Heart left ventricle (tissue), 16 donors: Measurements from ENCODE around the gene EYS. TPM values are rescaled to one million over a fixed set of nuclear protein-coding genes. Genes with fewer than 3 reads are reported as not detected.

Source experiments
- ATAC-seq, 4 donors: fragments of 200-7000 bp; cut with Tn5 transposase; one replicate each; pipeline ENCODE4 v1.9.1; 2020 to 2022; ENCODE audit warnings: moderate library complexity in 4 of 4, mild to moderate bottlenecking in 3 of 4, moderate number of reproducible peaks in 1 of 4
- DNase-seq, 5 donors: peaks; one replicate each; pipeline ENCODE4 v3.0.0-alpha.2; 2020
- H3K27ac ChIP-seq, 12 donors: fragments of 200-600 bp; sonication (generic) in 4 of 12; one replicate each; pipeline versions ENCODE4 v1.5.0 to v1.8.0; 2016 to 2022; ENCODE audit warnings: mild to moderate bottlenecking in 2 of 12
- H3K27me3 ChIP-seq, 9 donors: fragments of 200-600 bp; sonication (generic) in 2 of 9; one replicate each; pipeline versions ENCODE4 v1.5.1 to v1.8.0; 2016 to 2022; ENCODE audit warnings: mild to moderate bottlenecking in 3 of 9
- H3K36me3 ChIP-seq, 9 donors: fragments of 200-600 bp; sonication (generic) in 2 of 9; one replicate each; pipeline versions ENCODE4 v1.5.0 to v1.8.0; 2018 to 2022; ENCODE audit warnings: mild to moderate bottlenecking in 2 of 9
- H3K4me1 ChIP-seq, 12 donors: fragments of 200-600 bp; sonication (generic) in 4 of 12; one replicate each; pipeline versions ENCODE4 v1.5.0 to v1.8.0; 2016 to 2022; ENCODE audit warnings: mild to moderate bottlenecking in 3 of 12
- H3K4me3 ChIP-seq, 12 donors: fragments of 200-600 bp; sonication (generic) in 4 of 12; one replicate each; pipeline versions ENCODE4 v1.5.0 to v1.8.0; 2017 to 2022; ENCODE audit warnings: mild to moderate bottlenecking in 9 of 12, moderate library complexity in 4 of 12
- H3K9me3 ChIP-seq, 12 donors: fragments of 200-600 bp; sonication (generic) in 4 of 12; one replicate each; pipeline versions ENCODE4 v1.5.0 to v1.8.0; 2016 to 2022; ENCODE audit warnings: mild to moderate bottlenecking in 1 of 12
- POLR2A ChIP-seq, 2 donors: fragments of 450-650 bp; IDR thresholded peaks; one replicate each; pipeline ENCODE4 v1.6.1; 2017; ENCODE audit warnings: antibody characterized with exemption in 2 of 2, mild to moderate bottlenecking in 2 of 2, moderate library complexity in 2 of 2
- WGBS, 4 donors: extraction: QIAGEN DNeasy Blood & Tissue Kit in 2 of 4; methylation state at CpG; one replicate each; pipeline versions ENCODE4 v1.1.5 to v1.1.7; 2013 to 2018; 5-methylcytosine and 5-hydroxymethylcytosine counted together
- intact Hi-C, 10 donors: fragments of 100-400 bp; cut with DNase I; formaldehyde crosslinking; loops; one replicate each; pipeline versions ENCODE4 v1.11.1 to v1.14.2; 2022
- polyA plus RNA-seq, 2 donors: library from polyadenylated mRNA; stranded (reverse); fragments of 200-250 nt; gene quantifications; one replicate each; pipeline ENCODE4 v1.2.3, GENCODE V29; 2013
- total RNA-seq, 9 donors: library from RNA; depleted of rRNA in 2 of 9; stranded (reverse); fragments of >200 nt in 2 of 9; fragmentation: NEBNext Ultra II Directional in 3 of 9; extraction: Animal tissue kit (Norgen Biotek cat#: 25700) in 3 of 9; gene quantifications; one replicate each; pipeline versions ENCODE4 v1.1.0 to v1.2.4, GENCODE V29; 2016 to 2023
- TF ChIP-seq, protein P1 (sequence below), 12 donors: fragments of 200-600 bp; sonication (generic) in 4 of 12; IDR thresholded peaks; one replicate each; pipeline versions ENCODE4 v1.5.0 to v1.8.0; 2018 to 2022; ENCODE audit warnings: antibody characterized with exemption in 12 of 12, mild to moderate bottlenecking in 5 of 12
- donor health status: ischemic (EF 13 %, LVEDD 7.1; RV severe dilation, severe dysfunction).
- donor health status: healthy with polysubstance abuse.
- donor health status: DM: no; HTN: yes; CAD: no.
- donor health status: DM: no; HTN: no; CAD: no.
- donor health status: ischemic (EF 25% LVEDD 6.9; RV normal size, moderate dysfunction).
- donor health status: ischemic (EF 25% LVEDD 5.7; RV mildly dilated, moderate dysfunction).
- donor health status: healthy.
- donor health status: DM: yes; HTN: yes; CAD: no.
- donor health status: ischemic (EF 35%, LVEDD 5.7; RV mildly dilated, moderate dysfunction).
- donor health status: nonischemic (EF 11% LVEDD 7.7; RV severe dilation, severe dysfunction).
- donor health status: DM: yes; HTN: yes; CAD: no.
- donor health status: PGD.
- donor health status: ischemic (EF 29% LVEDD 5.4; RV normal size, mild dysfunction).
- donor health status: nonischemic (EF 23%, LVEDD 6.1; RV moderate dilation, normal function).

Gene EYS
- total and polyA plus RNA-seq, 11 donors = 0.07 to 0.27 (median 0.08) TPM; not detected in 8

DNA sequence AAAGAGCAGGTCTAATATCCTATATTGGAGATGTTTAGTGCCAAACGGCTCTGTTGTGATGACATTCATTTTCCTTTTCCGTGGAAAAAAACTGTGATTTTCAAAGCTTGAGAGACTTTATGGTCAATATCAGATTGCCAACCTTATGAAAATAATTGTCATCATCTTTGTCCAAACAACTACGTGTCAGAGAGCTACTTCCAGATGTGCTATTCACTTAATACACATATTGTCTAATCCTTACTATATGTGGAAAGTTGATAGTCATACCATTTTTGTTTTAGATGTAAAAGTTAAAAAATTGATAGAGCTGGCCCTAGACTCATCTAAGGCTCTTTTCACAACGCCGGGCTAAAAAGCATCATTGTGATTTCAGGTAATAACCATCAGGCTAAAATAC lies 1521.4 kb downstream of the EYS start:
- no peak for TF ChIP-seq POLR2A (IDR thresholded peaks at IDR 0.05)
- TF ChIP-seq, protein P1, sequence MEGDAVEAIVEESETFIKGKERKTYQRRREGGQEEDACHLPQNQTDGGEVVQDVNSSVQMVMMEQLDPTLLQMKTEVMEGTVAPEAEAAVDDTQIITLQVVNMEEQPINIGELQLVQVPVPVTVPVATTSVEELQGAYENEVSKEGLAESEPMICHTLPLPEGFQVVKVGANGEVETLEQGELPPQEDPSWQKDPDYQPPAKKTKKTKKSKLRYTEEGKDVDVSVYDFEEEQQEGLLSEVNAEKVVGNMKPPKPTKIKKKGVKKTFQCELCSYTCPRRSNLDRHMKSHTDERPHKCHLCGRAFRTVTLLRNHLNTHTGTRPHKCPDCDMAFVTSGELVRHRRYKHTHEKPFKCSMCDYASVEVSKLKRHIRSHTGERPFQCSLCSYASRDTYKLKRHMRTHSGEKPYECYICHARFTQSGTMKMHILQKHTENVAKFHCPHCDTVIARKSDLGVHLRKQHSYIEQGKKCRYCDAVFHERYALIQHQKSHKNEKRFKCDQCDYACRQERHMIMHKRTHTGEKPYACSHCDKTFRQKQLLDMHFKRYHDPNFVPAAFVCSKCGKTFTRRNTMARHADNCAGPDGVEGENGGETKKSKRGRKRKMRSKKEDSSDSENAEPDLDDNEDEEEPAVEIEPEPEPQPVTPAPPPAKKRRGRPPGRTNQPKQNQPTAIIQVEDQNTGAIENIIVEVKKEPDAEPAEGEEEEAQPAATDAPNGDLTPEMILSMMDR (IDR thresholded peaks at IDR 0.05) = no peak
- no peaks in the 10 kb centered on the region for H3K27me3 ChIP-seq
- intact Hi-C loops = no loop called here
- 76 to 87% (median 83%) methylated on average over 5 of the region's 5 CpGs for WGBS, 4 donors
- no peaks in the 10 kb centered on the region for H3K4me1 ChIP-seq
- H3K9me3 ChIP-seq = peaks cover 0 to under 1% (median 0%) of the 10 kb centered on the region in 12 donors
- no peak overlapping the region for H3K27ac ChIP-seq
- H3K4me3 ChIP-seq = no peak overlapping the region
- ATAC-seq (no peak), DNase-seq (no peak)
- H3K36me3 ChIP-seq = no peaks in the 10 kb centered on the region

GRCh38 chr6:64175296-64175695 lies 1531.7 kb downstream of the EYS start:
- ATAC-seq (no peak), DNase-seq (no peak)
- TF ChIP-seq, protein P1 (IDR thresholded peaks at IDR 0.05) = no peak
- TF ChIP-seq POLR2A (IDR thresholded peaks at IDR 0.05) = no peak
- Histone ChIP-seq H3K27me3 (no peaks in the 10 kb centered on the region), H3K4me1 (no peaks in the 10 kb centered on the region), H3K9me3 (no peaks in the 10 kb centered on the region), H3K27ac (no peak overlapping the region), H3K36me3 (no peaks in the 10 kb centered on the region), H3K4me3 (no peak overlapping the region)
- 79 to 83% (median 81%) methylated on average over 5 of the region's 5 CpGs for WGBS, 4 donors
- intact Hi-C loops = no loop called here

- H3K4me1 ChIP-seq = no peaks in the 10 kb centered on the region
- ATAC-seq = no peak
- no peak overlapping the region for H3K27ac ChIP-seq
- no peaks in the 10 kb centered on the region for H3K27me3 ChIP-seq
- no peak for DNase-seq
- no peak for TF ChIP-seq POLR2A (IDR thresholded peaks at IDR 0.05)
- TF ChIP-seq, protein P1 (IDR thresholded peaks at IDR 0.05) = no peak
- no peak overlapping the region for H3K4me3 ChIP-seq
- intact Hi-C loops = no loop called here
- no peaks in the 10 kb centered on the region for H3K36me3 ChIP-seq
- no peaks in the 10 kb centered on the region for H3K9me3 ChIP-seq
- 31 to 42% (median 39%) methylated on average over 3 of the region's 3 CpGs for WGBS, 4 donors
These were observed 1536.7 kb downstream of the EYS start for GRCh38 chr6:64170316-64170715.

DNA sequence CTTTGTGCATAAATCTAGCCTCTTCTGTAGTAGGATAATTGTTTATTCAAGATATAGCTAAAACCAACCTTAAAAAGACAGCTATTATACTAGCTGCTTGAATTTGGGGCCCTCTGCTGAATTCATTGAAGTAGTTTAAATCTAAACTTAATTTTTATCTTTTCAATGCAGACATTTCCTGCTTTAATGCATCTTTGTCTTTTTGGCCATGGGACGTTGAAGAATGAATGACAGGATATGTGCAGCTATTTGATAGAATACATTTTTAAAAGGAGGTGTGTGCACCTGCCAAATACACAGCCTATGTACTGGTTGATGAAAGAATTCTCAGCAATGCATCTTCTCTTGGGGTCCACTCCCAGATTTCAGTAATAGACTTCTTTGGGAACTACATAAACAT lies 1546.5 kb downstream of the EYS start:
- ATAC-seq (no peak), DNase-seq (no peak)
- TF ChIP-seq POLR2A (IDR thresholded peaks at IDR 0.05) = no peak
- no peaks in the 10 kb centered on the region for H3K36me3 ChIP-seq
- intact Hi-C loops = no loop called here
- H3K4me1 ChIP-seq = no peaks in the 10 kb centered on the region
- no peaks in the 10 kb centered on the region for H3K9me3 ChIP-seq
- H3K4me3 ChIP-seq = no peak overlapping the region
- H3K27me3 ChIP-seq = no peaks in the 10 kb centered on the region
- no peak overlapping the region for H3K27ac ChIP-seq
- 35 to 48% (median 41%) methylated on average over 1 of the region's 1 CpG for WGBS, 4 donors

- DNase-seq (no peak), ATAC-seq (no peak)
- Histone ChIP-seq H3K27ac (no peak overlapping the region), H3K9me3 (no peaks in the 10 kb centered on the region), H3K36me3 (no peaks in the 10 kb centered on the region), H3K4me1 (no peaks in the 10 kb centered on the region), H3K4me3 (no peak overlapping the region), H3K27me3 (no peaks in the 10 kb centered on the region)
- intact Hi-C loops = no loop called here
- no peak for TF ChIP-seq POLR2A (IDR thresholded peaks at IDR 0.05)
- TF ChIP-seq, protein P1 (IDR thresholded peaks at IDR 0.05) = no peak
- WGBS, 4 donors = 82 to 96% (median 88%) methylated on average over 2 of the region's 2 CpGs
These were observed 1552.0 kb downstream of the EYS start for GRCh38 chr6:64155063-64155462.
